Activated naive CD8-positive, alpha-beta T cell treated with anti-CD3 and anti-CD28 coated beads, Interleukin-2, amount 50 U/mL, for 16 hours (primary cell): ENCODE data around the gene SLC25A26.

ENCODE experiments used
- DNase-seq: peaks from one replicate; pipeline ENCODE4 v3.0.0-alpha.2; 2020; ENCODE audit warnings: low read depth, low spot score

SLC25A26 gene

GRCh38 chr3:66322436-66322835 lies 101.6 kb downstream of the SLC25A26 start:
- DNase-seq, result no peak

GRCh38 chr3:66326340-66326739 lies 105.5 kb downstream of the SLC25A26 start:
- no peak for DNase-seq

GRCh38 chr3:66335671-66336070 lies 114.9 kb downstream of the SLC25A26 start:
- DNase-seq, result no peak

- no peak for DNase-seq
Measured at GRCh38 chr3:66336333-66336766, 115.5 kb downstream of the SLC25A26 start.

GRCh38 chr3:66338927-66339326 lies 118.1 kb downstream of the SLC25A26 start:
- DNase-seq, result no peak

GRCh38 chr3:66342717-66343356 lies 122.0 kb downstream of the SLC25A26 start:
- DNase-seq, result no peak

GRCh38 chr3:66344391-66344811 lies 123.6 kb downstream of the SLC25A26 start:
- no peak for DNase-seq

GRCh38 chr3:66344848-66345578 lies 124.2 kb downstream of the SLC25A26 start:
- no peak for DNase-seq

GRCh38 chr3:66348704-66349103 lies 127.9 kb downstream of the SLC25A26 start:
- no peak for DNase-seq

GRCh38 chr3:66350601-66351000 lies 129.8 kb downstream of the SLC25A26 start:
- DNase-seq, result no peak

GRCh38 chr3:66353039-66353438 lies 132.2 kb downstream of the SLC25A26 start:
- no peak for DNase-seq

- no peak for DNase-seq
Measured at GRCh38 chr3:66353530-66353929, 132.7 kb downstream of the SLC25A26 start.

- DNase-seq, result no peak
Measured at GRCh38 chr3:66354001-66354400, 133.2 kb downstream of the SLC25A26 start.

- DNase-seq, result no peak
Measured at GRCh38 chr3:66355394-66355793, 134.6 kb downstream of the SLC25A26 start.

- DNase-seq, result no peak
Measured at GRCh38 chr3:66355997-66356396, 135.2 kb downstream of the SLC25A26 start.

GRCh38 chr3:66361356-66361755 lies 140.6 kb downstream of the SLC25A26 start:
- no peak for DNase-seq

- no peak for DNase-seq
Measured at GRCh38 chr3:66362541-66362941, 141.7 kb downstream of the SLC25A26 start.

- DNase-seq, result no peak
Measured at GRCh38 chr3:66363148-66363547, 142.3 kb downstream of the SLC25A26 start.

- DNase-seq, result no peak
Measured at GRCh38 chr3:66365080-66365479, 144.3 kb downstream of the SLC25A26 start.

- no peak for DNase-seq
Measured at GRCh38 chr3:66366747-66367146, 145.9 kb downstream of the SLC25A26 start.

- no peak for DNase-seq
Measured at GRCh38 chr3:66367979-66368378, 147.2 kb downstream of the SLC25A26 start.

- no peak for DNase-seq
Measured at GRCh38 chr3:66370179-66370578, 149.4 kb downstream of the SLC25A26 start.

- DNase-seq, result no peak
Measured at GRCh38 chr3:66371432-66371831, 150.6 kb downstream of the SLC25A26 start.
